ENCODE measurements around the gene PLA1A.

PLA1A gene

GRCh38 chr3:119609301-119609700 lies 11.6 kb downstream of the PLA1A start:
- no peak for DNase-seq (ENCODE audit: low spot score)

GRCh38 chr3:119611664-119612063 lies 14.0 kb downstream of the PLA1A start:
- no peak for DNase-seq (ENCODE audit: low spot score)

GRCh38 chr3:119613201-119613600 lies 15.5 kb downstream of the PLA1A start:
- no peak for DNase-seq (ENCODE audit: low spot score)

- DNase-seq (ENCODE audit: low spot score): no peak
These were observed 16.2 kb downstream of the PLA1A start for GRCh38 chr3:119613872-119614271.

GRCh38 chr3:119616056-119616455 lies 18.4 kb downstream of the PLA1A start:
- no peak for DNase-seq (ENCODE audit: low spot score)

GRCh38 chr3:119619094-119619493 lies 21.4 kb downstream of the PLA1A start:
- DNase-seq (ENCODE audit: low spot score): no peak

GRCh38 chr3:119620899-119621298 lies 23.2 kb downstream of the PLA1A start:
- no peak for DNase-seq (ENCODE audit: low spot score)

GRCh38 chr3:119624002-119624720 lies 26.5 kb downstream of the PLA1A start:
- no peak for DNase-seq (ENCODE audit: low spot score)

GRCh38 chr3:119625451-119626153 lies 27.9 kb downstream of the PLA1A start:
- DNase-seq (ENCODE audit: low spot score): no peak

- DNase-seq (ENCODE audit: low spot score): no peak
These were observed 28.5 kb downstream of the PLA1A start for GRCh38 chr3:119626196-119626595.

- no peak for DNase-seq (ENCODE audit: low spot score)
These were observed 29.8 kb downstream of the PLA1A start for GRCh38 chr3:119627461-119627860.

- DNase-seq (ENCODE audit: low spot score): no peak
These were observed 30.7 kb downstream of the PLA1A start for GRCh38 chr3:119628390-119628789.

GRCh38 chr3:119628816-119629445 lies 31.2 kb downstream of the PLA1A start:
- no peak for DNase-seq (ENCODE audit: low spot score)

GRCh38 chr3:119630128-119630879 lies 32.6 kb downstream of the PLA1A start:
- DNase-seq (ENCODE audit: low spot score): no peak

- DNase-seq (ENCODE audit: low spot score): no peak
These were observed 33.2 kb downstream of the PLA1A start for GRCh38 chr3:119630880-119631329.

GRCh38 chr3:119631516-119631915 lies 33.8 kb downstream of the PLA1A start:
- DNase-seq (ENCODE audit: low spot score): no peak

GRCh38 chr3:119632216-119632615 lies 34.5 kb downstream of the PLA1A start:
- DNase-seq (ENCODE audit: low spot score): no peak

GRCh38 chr3:119632829-119633228 lies 35.1 kb downstream of the PLA1A start:
- no peak for DNase-seq (ENCODE audit: low spot score)

- DNase-seq (ENCODE audit: low spot score): no peak
These were observed 38.0 kb downstream of the PLA1A start for GRCh38 chr3:119635719-119636118.

- no peak for DNase-seq (ENCODE audit: low spot score)
These were observed 38.6 kb downstream of the PLA1A start for GRCh38 chr3:119636249-119636648.

- no peak for DNase-seq (ENCODE audit: low spot score)
These were observed 39.4 kb downstream of the PLA1A start for GRCh38 chr3:119636891-119637611.
